ENCODE measurements around the gene ACTRT2.

The ACTRT2 gene

DNA sequence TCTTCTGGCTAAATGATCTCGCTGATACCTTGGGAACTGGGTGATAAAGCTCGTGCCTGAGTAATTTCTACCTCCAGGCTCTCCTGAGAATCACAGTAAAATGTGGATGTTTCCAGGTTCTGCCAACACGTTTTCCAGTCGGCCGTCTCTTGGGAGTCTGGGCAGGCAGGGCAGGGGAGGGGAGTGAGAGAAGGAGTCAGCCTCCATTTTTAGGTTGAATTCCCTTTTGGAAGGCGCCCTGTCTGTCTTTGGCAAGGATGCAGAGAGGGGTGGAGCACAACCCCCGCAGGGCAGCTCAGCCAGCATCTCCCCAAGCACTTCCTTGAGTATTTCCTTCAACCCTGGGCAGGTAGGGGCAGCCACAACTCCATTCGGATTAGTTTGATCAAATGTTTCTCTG lies 15.5 kb upstream of the ACTRT2 start:
- no peaks in the 10 kb centered on the region for H4K20me1 ChIP-seq (ENCODE audit: insufficient read depth)
- no peak overlapping the region for H3K4me2 ChIP-seq
- H3K4me1 ChIP-seq (ENCODE audit: low read depth, poor library complexity, severe bottlenecking), result no peaks in the 10 kb centered on the region
- H3K27me3 ChIP-seq (ENCODE audit: insufficient read depth, low read depth), result peaks cover 4% of the 10 kb centered on the region; the same call in 1 of the 2 replicates
- H3K4me3 ChIP-seq (IDR thresholded peaks at IDR 0.05; ENCODE audit: insufficient read depth, low read depth, low read length), result no peak overlapping the region
- no peak overlapping the region for H3K27ac ChIP-seq
- no peaks in the 10 kb centered on the region for H3K36me3 ChIP-seq (ENCODE audit: insufficient read depth)
- H3K9ac ChIP-seq, result no peak overlapping the region
- TF ChIP-seq, protein P1, sequence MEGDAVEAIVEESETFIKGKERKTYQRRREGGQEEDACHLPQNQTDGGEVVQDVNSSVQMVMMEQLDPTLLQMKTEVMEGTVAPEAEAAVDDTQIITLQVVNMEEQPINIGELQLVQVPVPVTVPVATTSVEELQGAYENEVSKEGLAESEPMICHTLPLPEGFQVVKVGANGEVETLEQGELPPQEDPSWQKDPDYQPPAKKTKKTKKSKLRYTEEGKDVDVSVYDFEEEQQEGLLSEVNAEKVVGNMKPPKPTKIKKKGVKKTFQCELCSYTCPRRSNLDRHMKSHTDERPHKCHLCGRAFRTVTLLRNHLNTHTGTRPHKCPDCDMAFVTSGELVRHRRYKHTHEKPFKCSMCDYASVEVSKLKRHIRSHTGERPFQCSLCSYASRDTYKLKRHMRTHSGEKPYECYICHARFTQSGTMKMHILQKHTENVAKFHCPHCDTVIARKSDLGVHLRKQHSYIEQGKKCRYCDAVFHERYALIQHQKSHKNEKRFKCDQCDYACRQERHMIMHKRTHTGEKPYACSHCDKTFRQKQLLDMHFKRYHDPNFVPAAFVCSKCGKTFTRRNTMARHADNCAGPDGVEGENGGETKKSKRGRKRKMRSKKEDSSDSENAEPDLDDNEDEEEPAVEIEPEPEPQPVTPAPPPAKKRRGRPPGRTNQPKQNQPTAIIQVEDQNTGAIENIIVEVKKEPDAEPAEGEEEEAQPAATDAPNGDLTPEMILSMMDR (conservative IDR thresholded peaks at IDR 0.05; ENCODE audit: low read depth, low read length), result no peak
- no peak overlapping the region for H2AFZ ChIP-seq (ENCODE audit: low read depth)
- no peaks in the 10 kb centered on the region for H3K79me2 ChIP-seq (ENCODE audit: insufficient read depth, low read depth)

DNA sequence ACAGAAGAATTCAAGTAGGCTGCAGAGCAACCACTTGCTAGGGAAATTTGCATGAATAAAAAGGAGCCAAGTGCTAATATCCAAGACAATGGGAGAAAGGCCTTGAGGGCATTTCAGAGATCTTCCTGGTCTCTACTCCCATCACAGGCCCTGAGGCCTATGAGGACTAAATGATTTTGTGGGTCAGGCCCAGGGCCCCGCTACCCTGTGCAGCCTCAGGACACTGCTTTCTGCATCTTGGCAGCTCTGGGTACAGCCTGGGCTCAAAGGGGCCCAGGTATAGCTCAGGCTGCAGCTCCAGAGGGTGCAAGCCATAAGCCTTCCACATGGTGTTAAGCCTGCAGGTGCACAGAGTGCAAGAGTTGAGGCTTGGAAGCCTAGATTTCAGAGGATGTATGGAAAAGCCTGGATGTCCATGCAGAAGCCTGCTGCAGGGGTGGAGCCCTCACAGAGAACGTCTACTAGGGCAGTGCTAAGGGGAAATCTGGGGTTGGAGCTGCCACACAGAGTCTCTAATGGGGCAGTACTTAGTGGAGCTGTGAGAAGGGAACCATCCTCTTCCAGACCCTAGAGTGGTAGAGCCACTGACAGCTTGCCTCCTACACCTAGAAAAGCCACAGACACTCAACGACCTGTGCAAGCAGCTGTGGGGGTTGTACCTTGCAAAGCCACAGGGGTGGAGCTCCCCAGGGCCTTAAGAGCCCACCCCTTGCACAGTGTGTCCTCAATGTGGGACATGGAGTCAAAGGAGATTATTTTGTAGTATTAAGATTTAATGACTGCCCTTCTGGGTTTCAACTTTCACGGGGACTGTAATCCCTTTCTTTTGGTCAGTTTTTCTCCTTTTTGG lies 13.7 kb upstream of the ACTRT2 start:
- Histone ChIP-seq H3K9ac (no peak overlapping the region), H3K4me3 (IDR thresholded peaks at IDR 0.05; ENCODE audit: insufficient read depth, low read depth, low read length) (no peak overlapping the region), H4K20me1 (ENCODE audit: insufficient read depth) (no peaks in the 10 kb centered on the region), H3K79me2 (ENCODE audit: insufficient read depth, low read depth) (no peaks in the 10 kb centered on the region), H2AFZ (ENCODE audit: low read depth) (no peak overlapping the region), H3K36me3 (ENCODE audit: insufficient read depth) (no peaks in the 10 kb centered on the region), H3K4me2 (no peak overlapping the region), H3K27ac (no peak overlapping the region), H3K27me3 (ENCODE audit: insufficient read depth, low read depth) (peaks cover 11% of the 10 kb centered on the region; the same call in 1 of the 2 replicates), H3K4me1 (ENCODE audit: low read depth, poor library complexity, severe bottlenecking) (no peaks in the 10 kb centered on the region)
- TF ChIP-seq, protein P1 (conservative IDR thresholded peaks at IDR 0.05; ENCODE audit: low read depth, low read length), result no peak

DNA sequence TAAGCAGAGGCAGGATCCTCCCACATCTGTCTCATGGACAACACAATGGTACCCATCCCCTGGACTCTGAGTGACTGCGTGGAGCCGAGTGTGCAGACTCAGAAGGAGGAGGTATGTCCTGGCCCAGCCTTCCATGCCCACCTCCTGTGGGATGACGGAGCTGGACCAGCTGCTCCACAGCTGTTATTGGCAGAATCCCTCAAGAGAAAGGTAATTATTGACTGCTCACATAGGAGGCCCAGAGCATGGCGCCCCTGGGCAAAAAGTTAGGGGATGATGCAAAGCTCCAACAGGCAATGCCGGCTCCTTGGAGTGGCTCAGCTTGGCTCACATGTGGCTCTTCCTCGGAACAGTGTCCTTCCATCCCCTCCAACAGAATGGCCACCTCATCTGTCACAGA lies 12.2 kb upstream of the ACTRT2 start:
- no peak overlapping the region for H3K9ac ChIP-seq
- no peaks in the 10 kb centered on the region for H4K20me1 ChIP-seq (ENCODE audit: insufficient read depth)
- no peaks in the 10 kb centered on the region for H3K4me1 ChIP-seq (ENCODE audit: low read depth, poor library complexity, severe bottlenecking)
- no peak overlapping the region for H2AFZ ChIP-seq (ENCODE audit: low read depth)
- no peaks in the 10 kb centered on the region for H3K79me2 ChIP-seq (ENCODE audit: insufficient read depth, low read depth)
- TF ChIP-seq, protein P1 (conservative IDR thresholded peaks at IDR 0.05; ENCODE audit: low read depth, low read length), result no peak
- no peak overlapping the region for H3K27ac ChIP-seq
- H3K4me3 ChIP-seq (IDR thresholded peaks at IDR 0.05; ENCODE audit: insufficient read depth, low read depth, low read length), result no peak overlapping the region
- no peak overlapping the region for H3K4me2 ChIP-seq
- peaks cover 19% of the 10 kb centered on the region; the same call in 1 of the 2 replicates for H3K27me3 ChIP-seq (ENCODE audit: insufficient read depth, low read depth)
- H3K36me3 ChIP-seq (ENCODE audit: insufficient read depth), result no peaks in the 10 kb centered on the region

DNA sequence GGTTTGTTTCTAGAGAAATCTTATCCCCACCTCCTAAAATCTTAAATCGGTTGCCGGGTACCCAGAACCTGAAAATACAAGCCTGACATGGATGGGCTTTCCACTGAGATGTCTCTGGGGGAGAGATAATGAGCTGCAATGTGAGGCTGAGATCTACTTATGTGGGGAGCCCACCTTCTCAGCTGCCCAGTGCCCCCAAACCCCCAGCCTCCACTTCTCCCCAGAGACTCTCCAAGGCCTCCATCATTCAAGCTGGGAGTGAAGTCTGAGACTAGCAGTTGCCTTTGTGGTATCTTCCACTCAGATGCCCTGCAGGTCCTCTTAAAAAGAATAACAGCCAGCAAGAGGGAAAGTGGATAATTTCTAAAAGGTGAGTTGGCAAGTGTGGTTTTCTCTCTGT lies 11.7 kb upstream of the ACTRT2 start:
- H3K79me2 ChIP-seq (ENCODE audit: insufficient read depth, low read depth), result no peaks in the 10 kb centered on the region
- TF ChIP-seq, protein P1 (conservative IDR thresholded peaks at IDR 0.05; ENCODE audit: low read depth, low read length), result no peak
- H3K4me3 ChIP-seq (IDR thresholded peaks at IDR 0.05; ENCODE audit: insufficient read depth, low read depth, low read length), result no peak overlapping the region
- no peak overlapping the region for H3K9ac ChIP-seq
- peaks cover 22% of the 10 kb centered on the region; the same call in 1 of the 2 replicates for H3K27me3 ChIP-seq (ENCODE audit: insufficient read depth, low read depth)
- H3K36me3 ChIP-seq (ENCODE audit: insufficient read depth), result no peaks in the 10 kb centered on the region
- H2AFZ ChIP-seq (ENCODE audit: low read depth), result no peak overlapping the region
- H3K4me2 ChIP-seq, result no peak overlapping the region
- no peaks in the 10 kb centered on the region for H3K4me1 ChIP-seq (ENCODE audit: low read depth, poor library complexity, severe bottlenecking)
- no peaks in the 10 kb centered on the region for H4K20me1 ChIP-seq (ENCODE audit: insufficient read depth)
- H3K27ac ChIP-seq, result no peak overlapping the region

Measured in KMS-11 (cell line).